Suppressor macrophage (primary cell): ENCODE data around the gene CD276.
"Not testable (repeated sequence)": the region's sequence is repeated elsewhere in the genome, so short reads cannot be mapped to it uniquely, and the experiment has no call there.

ENCODE experiments used
- DNase-seq, 4 experiments: peaks; one replicate each; pipeline ENCODE4 v3.0.0-alpha.2; 2020 to 2022
- total RNA-seq, 17 experiments: gene quantifications; one replicate each; lab custom pipeline; 2026; ENCODE audit warnings: mixed read lengths in 6 of 17, inconsistent platforms in 3 of 17; lab: John Stamatoyannopoulos, UW

Gene CD276
- 269 to 529 (median 328) reads per million in 17 experiments for total RNA-seq

DNA sequence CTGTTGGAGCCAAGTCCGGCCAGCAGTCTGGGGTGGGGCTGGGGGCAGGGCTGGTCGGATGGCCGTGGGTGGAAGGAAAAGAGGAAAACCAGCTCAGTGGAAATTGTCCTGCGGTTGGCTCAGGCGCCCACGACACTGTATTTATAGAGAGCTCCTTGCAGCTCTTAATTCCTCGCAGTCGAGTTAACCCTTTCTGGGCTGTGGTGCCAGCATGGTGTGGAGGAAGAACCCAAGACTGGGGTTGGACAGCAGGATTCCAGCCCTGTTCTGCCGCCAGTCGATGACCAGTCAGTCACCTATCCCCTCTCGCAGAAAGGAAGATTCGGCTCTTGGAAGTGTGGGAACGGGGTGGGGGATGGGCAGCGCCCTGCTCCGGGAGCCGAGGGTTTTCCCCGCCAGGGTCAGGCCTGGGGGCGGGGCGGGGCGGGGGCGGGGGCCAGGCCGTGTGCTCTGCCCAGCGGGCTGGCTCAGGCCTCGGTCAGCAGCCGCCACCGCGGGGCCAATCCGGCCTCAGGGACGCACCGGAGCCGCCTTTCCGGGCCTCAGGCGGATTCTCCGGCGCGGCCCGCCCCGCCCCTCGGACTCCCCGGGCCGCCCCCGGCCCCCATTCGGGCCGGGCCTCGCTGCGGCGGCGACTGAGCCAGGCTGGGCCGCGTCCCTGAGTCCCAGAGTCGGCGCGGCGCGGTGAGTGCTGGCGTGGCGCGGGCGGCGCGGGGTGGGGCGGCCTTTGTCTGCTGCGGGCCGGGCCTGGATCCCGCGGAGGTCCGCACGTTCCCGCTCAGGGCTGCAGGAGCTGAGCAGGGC is at the start of gene CD276:
TSS of gene CD276 (plus strand) at position 607 of the 804 bp plus-strand sequence. CDS start 15,257 bp downstream, outside the sequence.
- peak; percentile 96 to 99 (median 97) for DNase-seq

DNA sequence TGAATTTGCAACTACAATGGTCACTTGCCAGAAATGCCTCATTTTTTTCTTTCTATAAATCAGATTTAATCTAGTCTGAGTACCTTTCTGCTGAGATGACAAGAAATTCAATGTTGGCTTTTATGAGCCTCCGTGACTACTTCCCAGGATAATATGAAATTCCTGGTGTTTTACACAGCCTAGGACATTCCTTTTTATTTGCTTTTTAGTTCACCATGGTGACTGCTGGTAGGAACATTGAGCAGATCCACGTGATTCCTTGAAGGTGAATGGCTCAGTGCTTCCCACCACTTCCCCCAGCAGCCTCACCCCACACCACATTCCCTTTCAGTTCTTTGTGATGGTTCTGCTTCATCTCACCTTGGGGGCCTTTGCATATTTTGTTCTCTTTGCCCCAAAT is 46.7 kb upstream of the CD276 start:
- no peak for DNase-seq

GRCh38 chr15:73639464-73639863 is 44.7 kb upstream of the CD276 start:
- not testable (repeated sequence) for DNase-seq

GRCh38 chr15:73647259-73648013 is 36.7 kb upstream of the CD276 start:
- no peak for DNase-seq

GRCh38 chr15:73648014-73648295 is 36.2 kb upstream of the CD276 start:
- DNase-seq, result no peak

GRCh38 chr15:73650416-73651126 is 33.6 kb upstream of the CD276 start:
- peak; percentile 30 to 67 (median 50) for DNase-seq

- no peak for DNase-seq
These were observed 29.5 kb upstream of the CD276 start for GRCh38 chr15:73654659-73655058.

DNA sequence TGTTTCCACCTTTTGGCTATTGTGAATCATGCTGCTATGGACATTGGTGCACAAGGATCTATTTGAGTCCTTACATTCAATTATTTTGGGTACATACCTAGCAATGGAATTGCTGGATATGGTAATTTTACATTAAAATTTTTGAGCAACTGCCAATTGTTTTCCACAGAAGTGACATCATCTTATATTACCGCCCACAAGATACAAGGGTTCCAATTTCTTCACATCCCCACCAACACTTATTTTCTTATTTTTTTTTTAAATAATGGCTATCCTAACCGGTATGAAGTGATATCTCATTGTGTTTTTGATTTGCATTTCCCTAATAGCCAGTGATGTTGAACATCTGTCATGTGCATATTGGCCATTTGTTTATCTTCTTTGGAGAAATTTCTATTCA is 28.5 kb upstream of the CD276 start:
- DNase-seq, result no peak

- peak in 1 of 4 experiments; percentile 19 for DNase-seq
These were observed 25.5 kb upstream of the CD276 start for GRCh38 chr15:73658645-73659044.

DNA sequence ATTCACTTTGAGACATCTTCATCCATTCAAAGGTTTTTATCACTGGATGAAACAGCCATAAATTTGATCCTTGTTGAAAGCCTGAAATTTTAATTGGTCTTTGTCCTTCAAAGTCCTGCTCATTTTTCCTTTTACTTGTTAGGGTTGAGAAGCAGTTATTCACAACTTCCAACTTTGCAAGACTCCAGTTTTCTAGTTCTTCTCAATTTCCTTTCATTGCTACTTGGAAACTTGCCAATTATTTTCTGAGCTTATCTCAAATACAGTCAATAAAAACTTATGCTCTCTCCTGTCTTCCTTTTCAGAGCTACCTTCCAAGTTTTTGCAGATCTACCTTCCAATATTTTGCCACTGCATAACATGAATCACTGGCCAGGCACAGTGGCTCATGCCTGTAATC is 23.7 kb upstream of the CD276 start:
- no peak for DNase-seq

DNA sequence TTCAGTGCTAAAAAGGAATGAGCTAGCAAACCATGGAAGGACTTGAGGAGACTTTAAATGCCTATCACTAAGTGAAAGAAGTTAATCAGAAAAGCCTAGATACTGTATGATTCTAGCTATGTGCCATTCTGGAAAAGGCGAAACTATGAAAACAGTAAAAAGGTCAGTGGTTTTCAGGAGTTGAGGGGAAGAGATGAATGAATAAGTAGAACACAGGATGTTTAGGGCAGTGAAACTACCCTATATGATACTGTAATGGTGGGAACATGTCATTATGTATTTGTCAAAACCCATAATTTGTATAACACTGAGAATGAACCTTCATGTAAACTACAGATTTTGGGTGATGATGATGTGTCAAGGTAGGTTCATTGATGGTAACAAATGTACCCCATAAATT is 9.6 kb upstream of the CD276 start:
- no peak for DNase-seq

DNA sequence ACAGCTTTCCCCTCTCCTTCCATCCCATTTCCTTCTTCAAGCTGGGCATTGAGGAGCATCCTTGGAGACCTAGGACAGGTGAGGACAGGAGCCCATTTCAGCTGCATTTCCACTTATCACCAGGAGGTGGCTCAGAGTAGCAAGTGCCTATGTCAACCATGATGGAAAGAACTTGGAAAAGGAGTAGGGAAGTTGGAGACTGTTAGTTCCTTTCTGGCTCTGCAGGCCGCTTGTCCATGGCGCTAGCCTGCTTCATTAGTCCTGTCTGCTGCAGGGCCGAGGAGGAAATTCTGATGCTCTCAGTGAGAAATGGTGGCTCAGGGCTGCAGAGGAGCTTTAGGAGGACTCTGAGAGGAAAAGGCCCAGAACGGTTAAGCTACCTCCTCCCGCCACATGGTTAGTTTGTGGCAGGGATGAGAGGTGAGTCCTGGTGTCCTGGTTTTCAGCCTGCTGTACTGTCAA is 7.0 kb upstream of the CD276 start:
- peak; percentile 74 to 86 (median 80) for DNase-seq

DNA sequence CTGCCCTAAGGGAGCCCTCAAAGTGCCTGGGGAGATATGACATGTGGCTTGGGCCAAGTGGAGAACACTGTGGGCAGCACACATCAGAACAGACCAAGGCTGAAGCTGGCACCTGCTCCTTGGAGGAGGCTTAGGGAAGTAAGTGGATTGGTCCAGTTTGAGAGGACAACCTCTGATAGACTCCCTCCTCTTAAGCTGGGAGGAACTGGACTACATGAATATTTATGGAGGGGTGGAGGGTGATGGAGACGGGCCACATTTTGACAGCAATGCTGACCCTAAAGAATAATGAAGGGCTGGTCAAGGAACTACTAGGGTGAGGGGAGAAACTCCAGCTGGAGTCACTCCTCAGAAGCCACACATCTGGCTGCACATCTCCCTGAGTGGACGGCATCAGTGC is 6.5 kb upstream of the CD276 start:
- no peak for DNase-seq

GRCh38 chr15:73678498-73678897 is 5.7 kb upstream of the CD276 start:
- DNase-seq, result no peak

DNA sequence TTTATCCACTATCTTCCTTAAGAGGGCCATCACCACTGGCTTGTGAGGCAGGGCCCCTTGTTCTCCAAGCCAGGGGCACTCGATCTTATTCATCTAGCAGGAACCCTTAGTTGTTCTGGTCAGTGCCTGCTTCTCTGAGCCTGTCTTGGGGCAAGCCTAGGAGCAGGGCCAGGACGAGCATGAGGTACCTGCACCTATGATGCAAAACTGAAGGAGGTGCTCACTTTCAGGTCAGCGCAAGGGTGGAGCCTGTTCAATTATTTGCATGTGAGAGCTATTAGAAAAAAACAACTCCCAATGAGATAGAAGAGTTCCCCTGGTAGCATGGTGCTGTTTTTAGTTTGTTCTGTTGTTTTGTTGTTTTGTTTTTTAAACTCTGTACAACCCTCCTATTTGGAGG is 5.0 kb upstream of the CD276 start:
- no peak for DNase-seq

GRCh38 chr15:73679964-73680363 is 4.2 kb upstream of the CD276 start:
- DNase-seq, result no peak

DNA sequence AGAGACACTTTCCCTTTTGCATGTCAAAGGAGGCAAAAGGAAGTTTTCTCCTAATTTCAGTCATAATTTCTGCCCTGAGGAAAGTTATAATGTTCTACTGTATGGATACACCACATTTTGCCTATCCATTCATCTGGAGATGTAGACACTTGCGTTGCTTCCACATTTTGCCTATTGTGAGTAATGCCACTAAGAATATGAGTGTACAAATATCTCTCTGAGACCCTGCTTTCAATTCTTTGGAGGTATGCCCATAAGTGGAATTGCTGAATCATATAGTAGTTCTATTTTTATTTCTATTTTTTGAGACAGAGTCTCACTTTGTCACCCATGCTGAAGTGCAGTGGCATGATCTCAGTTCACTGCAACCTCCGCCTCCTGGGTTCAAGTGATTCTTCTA is 3.6 kb upstream of the CD276 start:
- peak in 1 of 4 experiments; percentile 31 for DNase-seq

GRCh38 chr15:73681063-73681462 is 3.1 kb upstream of the CD276 start:
- peak in 3 of 4 experiments; percentile 41 to 58 (median 43) for DNase-seq

DNA sequence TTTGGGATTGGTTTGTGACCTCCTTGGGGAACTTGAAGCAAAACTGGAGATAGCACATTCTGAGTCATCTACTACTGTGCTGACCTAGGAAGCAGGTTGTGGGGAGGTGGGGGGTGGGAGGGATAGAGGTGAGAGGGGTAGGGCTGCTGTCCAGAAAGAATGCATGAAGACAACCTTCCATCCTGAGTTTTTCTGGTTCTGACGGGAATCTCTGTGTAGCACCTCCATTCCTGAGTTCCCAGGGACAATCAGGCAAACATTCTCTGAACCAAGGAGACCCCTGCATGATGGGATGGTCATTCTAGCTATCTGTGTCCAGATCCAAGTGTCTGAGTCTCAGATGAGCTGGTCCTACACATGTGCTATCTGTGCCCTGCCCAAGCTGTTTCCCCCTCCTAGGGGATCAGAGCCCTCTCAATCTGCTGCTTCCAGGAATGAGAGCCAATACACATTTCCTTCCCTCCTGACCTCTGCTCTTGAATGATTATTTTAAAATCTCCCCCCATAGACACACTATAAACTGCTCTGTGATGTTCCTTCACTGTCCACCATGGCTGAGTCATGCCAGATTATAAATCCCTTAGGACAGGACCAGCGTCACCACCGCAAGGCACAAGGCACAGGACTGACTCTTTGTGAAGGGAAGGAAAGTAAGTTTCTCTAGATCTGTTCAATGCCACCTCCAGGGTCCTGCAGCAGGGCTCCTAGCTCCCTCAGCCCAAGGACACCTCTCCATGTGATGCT is 2.2 kb upstream of the CD276 start:
- no peak for DNase-seq

DNA sequence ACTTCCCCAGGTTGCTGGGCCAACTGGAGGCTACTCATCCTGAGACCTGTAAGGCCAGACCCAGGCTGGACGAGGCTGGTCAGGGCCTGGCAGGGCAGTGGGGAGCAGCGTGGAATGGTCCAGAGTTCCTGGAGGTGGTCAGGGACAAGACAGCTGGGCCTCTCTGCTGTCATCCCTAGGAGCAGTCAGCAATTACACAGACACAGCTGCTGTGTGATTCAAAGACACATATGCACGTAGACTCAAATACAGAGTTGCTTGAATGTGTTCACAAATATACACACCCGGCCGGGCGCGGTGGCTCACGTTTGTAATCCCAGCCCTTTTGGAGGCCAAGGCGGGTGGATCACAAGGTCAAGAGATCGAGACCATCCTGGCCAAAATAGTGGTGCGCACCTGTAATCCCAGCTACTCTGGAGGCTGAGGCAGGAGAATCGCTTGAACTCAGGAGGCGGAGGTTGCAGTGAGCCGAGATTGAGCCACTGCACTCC is 1.5 kb upstream of the CD276 start:
- no peak for DNase-seq

- no peak for DNase-seq
These were observed 866 bp upstream of the CD276 start for GRCh38 chr15:73683257-73683776.
